PC-3 (cell line): ENCODE results near the gene CROCC. TPM values are rescaled to one million over a fixed set of nuclear protein-coding genes. Genes with fewer than 3 reads are reported as not detected.

Experiments used
- ATAC-seq: fragments of 200-7000 bp; cut with Tn5 transposase; 2 replicates; pipeline ENCODE4 v1.9.1; 2020; ENCODE audit warnings: mild to moderate bottlenecking, moderate library complexity
- BruUV-seq: library from RNA; stranded (reverse); fragments of 400-500 nt; replicated peaks from 2 replicates; lab custom pipeline; 2021; lab: Mats Ljungman, UMichigan
- CTCF ChIA-PET: fragments of 300-600 bp; sonication (Branson Sonifier 250); formaldehyde crosslinking; loops from one replicate; lab custom pipeline; 2022; ENCODE audit warnings: antibody characterized with exemption; lab: Charles Lee
- POLR2A ChIA-PET: fragments of 300-600 bp; sonication (Branson Sonifier 250); formaldehyde crosslinking; loops from one replicate; lab custom pipeline; 2022; ENCODE audit warnings: antibody characterized with exemption; ENCODE audit not compliant: unreplicated experiment; lab: Charles Lee
- DNase-seq: peaks from one replicate; pipeline ENCODE4 v3.0.0-alpha.2; 2015
- H2AFZ ChIP-seq: fragments of 300-600 bp; sonication (generic); 2 replicates; pipeline ENCODE4 v1.6.0; 2016; ENCODE audit warnings: antibody characterized with exemption, low read length
- H3F3A ChIP-seq: fragments of 300-600 bp; sonication (generic); one replicate; pipeline ENCODE4 v1.6.0; 2017; ENCODE audit warnings: antibody characterized with exemption, low read length, control low read depth, mild to moderate bottlenecking; ENCODE audit not compliant: unreplicated experiment
- H3K27ac ChIP-seq: fragments of 300-600 bp; sonication (generic); 2 replicates; pipeline ENCODE4 v1.5.1; 2016; ENCODE audit warnings: mild to moderate bottlenecking, low read length
- H3K27me3 ChIP-seq: fragments of 300-600 bp; sonication (generic); 2 replicates; pipeline ENCODE4 v1.6.1; 2016; ENCODE audit warnings: low read length, mixed read lengths
- H3K36me3 ChIP-seq: fragments of 300-600 bp; sonication (generic); 2 replicates; pipeline ENCODE4 v1.6.1; 2016; ENCODE audit warnings: low read depth, mixed run types, low read length, mixed read lengths
- H3K4me1 ChIP-seq: fragments of 300-600 bp; sonication (generic); 2 replicates; pipeline ENCODE4 v1.5.1; 2016; ENCODE audit warnings: low read length; ENCODE audit not compliant: insufficient read depth
- H3K4me2 ChIP-seq: fragments of 300-600 bp; sonication (generic); 2 replicates; pipeline ENCODE4 v1.6.0; 2016; ENCODE audit warnings: low read length
- H3K4me3 ChIP-seq: fragments of 300-600 bp; sonication (generic); 2 replicates; pipeline ENCODE4 v1.5.1; 2016; ENCODE audit warnings: mild to moderate bottlenecking, low read length, mixed read lengths
- H3K79me2 ChIP-seq: fragments of 300-600 bp; sonication (generic); 2 replicates; pipeline ENCODE4 v1.6.1; 2017; ENCODE audit warnings: low read length, mixed read lengths
- H3K9ac ChIP-seq: fragments of 300-600 bp; sonication (generic); 2 replicates; pipeline ENCODE4 v1.6.0; 2016; ENCODE audit warnings: mild to moderate bottlenecking, low read length
- H3K9me2 ChIP-seq: fragments of 300-600 bp; sonication (generic); replicated peaks from 2 replicates; pipeline ENCODE4 v1.6.1; 2016; ENCODE audit warnings: mixed run types, low read length, mixed read lengths
- H3K9me3 ChIP-seq: fragments of 300-600 bp; sonication (generic); 2 replicates; pipeline ENCODE4 v1.6.1; 2016; ENCODE audit warnings: low read length, mixed read lengths
- H4K20me1 ChIP-seq: fragments of 300-600 bp; sonication (generic); 2 replicates; pipeline ENCODE4 v1.6.1; 2016; ENCODE audit warnings: low read length, mixed read lengths
- EZH2 ChIP-seq: fragments of 300-600 bp; sonication (generic); IDR thresholded peaks from one replicate; pipeline ENCODE4 v1.6.1; 2017; ENCODE audit warnings: antibody characterized with exemption, mild to moderate bottlenecking, low read length; ENCODE audit not compliant: unreplicated experiment
- EZH2phosphoT487 ChIP-seq: fragments of 300-600 bp; sonication (generic); IDR thresholded peaks from 2 replicates; pipeline ENCODE4 v1.6.1; 2018; ENCODE audit warnings: mild to moderate bottlenecking, antibody characterized with exemption, low read length, borderline replicate concordance
- intact Hi-C: fragments of 100-400 bp; cut with micrococcal nuclease; formaldehyde crosslinking; loops from 2 replicates; pipeline ENCODE4 v1.9.0; 2023
- total RNA-seq: library from RNA; depleted of rRNA; stranded (reverse); fragments of >200 nt; gene quantifications from 2 replicates; pipeline ENCODE4 v1.2.3, GENCODE V29; 2014
- TF ChIP-seq, protein P1 (sequence below): fragments of 300-600 bp; sonication (generic); conservative IDR thresholded peaks from 2 replicates; pipeline ENCODE4 v1.5.1; 2017; ENCODE audit warnings: antibody characterized with exemption, low read depth, mild to moderate bottlenecking, low read length

Gene CROCC
- total RNA-seq, 1 experiment from 2014 or later: 24.6 TPM

DNA sequence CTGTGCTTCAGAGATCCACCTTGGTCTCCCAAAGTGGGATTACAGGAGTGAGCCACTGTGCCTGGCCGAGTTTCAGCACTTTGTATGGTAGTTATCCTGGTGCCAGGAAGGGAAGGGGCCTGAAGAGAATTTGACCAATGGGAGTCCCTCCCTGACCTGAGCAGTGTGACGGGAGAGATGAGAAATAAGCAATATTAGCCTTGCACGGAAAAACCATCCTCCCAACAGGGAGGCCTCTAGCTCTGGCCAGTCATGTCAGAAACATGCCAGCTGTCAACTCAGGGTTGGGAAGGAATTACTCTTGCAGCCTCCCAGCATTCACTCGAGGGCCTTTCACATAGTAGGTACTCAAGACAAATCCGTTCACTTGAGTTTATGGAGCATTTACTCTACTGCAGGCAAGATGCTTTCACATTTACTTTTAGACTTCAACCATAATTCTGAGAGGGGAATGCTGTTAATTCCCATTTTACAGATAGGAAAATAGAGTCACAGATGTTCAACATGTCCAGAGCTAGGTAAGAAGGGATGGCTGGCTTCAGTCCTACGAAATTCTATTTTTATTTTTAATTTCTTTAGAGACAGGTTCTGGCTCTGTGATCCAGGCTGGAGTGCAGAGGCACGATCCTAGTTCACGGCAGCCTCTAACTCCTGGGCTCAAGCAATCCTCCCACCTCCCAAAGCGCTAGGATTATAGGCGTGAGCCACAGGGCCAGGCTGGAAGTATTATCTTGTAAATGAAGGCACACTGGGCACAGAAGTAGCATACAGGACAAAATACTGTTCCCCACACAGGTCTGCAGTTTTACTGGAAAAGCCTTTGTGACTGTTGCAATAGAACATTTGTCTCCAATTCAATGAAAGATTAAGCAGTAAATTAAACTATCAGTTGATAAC lies 93.2 kb downstream of the CROCC start:
- H3K4me1 ChIP-seq: peaks cover 18% of the 10 kb centered on the region
- TF ChIP-seq EZH2phosphoT487 (no peak), EZH2 (no peak)
- TF ChIP-seq, protein P1, sequence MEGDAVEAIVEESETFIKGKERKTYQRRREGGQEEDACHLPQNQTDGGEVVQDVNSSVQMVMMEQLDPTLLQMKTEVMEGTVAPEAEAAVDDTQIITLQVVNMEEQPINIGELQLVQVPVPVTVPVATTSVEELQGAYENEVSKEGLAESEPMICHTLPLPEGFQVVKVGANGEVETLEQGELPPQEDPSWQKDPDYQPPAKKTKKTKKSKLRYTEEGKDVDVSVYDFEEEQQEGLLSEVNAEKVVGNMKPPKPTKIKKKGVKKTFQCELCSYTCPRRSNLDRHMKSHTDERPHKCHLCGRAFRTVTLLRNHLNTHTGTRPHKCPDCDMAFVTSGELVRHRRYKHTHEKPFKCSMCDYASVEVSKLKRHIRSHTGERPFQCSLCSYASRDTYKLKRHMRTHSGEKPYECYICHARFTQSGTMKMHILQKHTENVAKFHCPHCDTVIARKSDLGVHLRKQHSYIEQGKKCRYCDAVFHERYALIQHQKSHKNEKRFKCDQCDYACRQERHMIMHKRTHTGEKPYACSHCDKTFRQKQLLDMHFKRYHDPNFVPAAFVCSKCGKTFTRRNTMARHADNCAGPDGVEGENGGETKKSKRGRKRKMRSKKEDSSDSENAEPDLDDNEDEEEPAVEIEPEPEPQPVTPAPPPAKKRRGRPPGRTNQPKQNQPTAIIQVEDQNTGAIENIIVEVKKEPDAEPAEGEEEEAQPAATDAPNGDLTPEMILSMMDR: no peak
- intact Hi-C loops: no loop called here
- no peak for ATAC-seq
- H3K9ac ChIP-seq: no peak overlapping the region
- H3K9me2 ChIP-seq: no peaks in the 10 kb centered on the region
- ChIA-PET POLR2A (no interaction called here), CTCF (no interaction called here)
- H3K27ac ChIP-seq: no peak overlapping the region
- H3K36me3 ChIP-seq: peaks cover 17% of the 10 kb centered on the region; the same call in 1 of the 2 replicates
- no peaks in the 10 kb centered on the region for H3K27me3 ChIP-seq
- no peak overlapping the region for H2AFZ ChIP-seq
- H4K20me1 ChIP-seq: no peaks in the 10 kb centered on the region
- peaks cover 12% of the 10 kb centered on the region; the same call in 1 of the 2 replicates for H3K79me2 ChIP-seq
- no peaks in the 10 kb centered on the region for H3K9me3 ChIP-seq
- no peak for DNase-seq
- BruUV-seq: no TSS peak
- H3K4me2 ChIP-seq: no peak overlapping the region
- H3F3A ChIP-seq: peaks cover 6% of the 10 kb centered on the region
- H3K4me3 ChIP-seq: no peak overlapping the region

DNA sequence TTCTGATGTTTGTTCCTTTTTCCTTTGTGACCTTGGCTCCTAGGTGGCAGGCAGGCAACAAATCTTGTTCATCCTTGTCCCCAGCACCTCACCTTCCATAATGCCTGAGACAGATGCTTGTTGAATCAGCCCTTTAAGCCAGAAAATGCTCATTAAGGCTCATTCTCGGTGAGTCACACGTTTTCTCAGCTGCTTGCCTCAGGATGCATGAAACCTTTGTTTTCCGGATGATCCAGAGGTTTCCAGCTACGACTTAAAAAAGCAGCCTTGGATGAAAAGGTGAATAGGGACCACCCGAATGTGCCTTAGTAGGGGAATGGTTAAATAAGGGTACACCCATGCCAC lies 94.6 kb downstream of the CROCC start:
- POLR2A ChIA-PET: no interaction called here
- Histone ChIP-seq H3K9me2 (no peaks in the 10 kb centered on the region), H3K4me2 (no peak overlapping the region), H3K79me2 (0 out of 2 replicates have a peak, but pooled peaks cover 2% of the 10 kb centered on the region), H3K9ac (no peak overlapping the region), H3K36me3 (peaks cover 29% of the 10 kb centered on the region), H2AFZ (no peak overlapping the region), H3F3A (peaks cover 6% of the 10 kb centered on the region), H3K27me3 (no peaks in the 10 kb centered on the region), H3K4me1 (peaks cover 7% of the 10 kb centered on the region; the same call in 1 of the 2 replicates), H4K20me1 (no peaks in the 10 kb centered on the region), H3K27ac (no peak overlapping the region), H3K9me3 (no peaks in the 10 kb centered on the region), H3K4me3 (no peak overlapping the region)
- CTCF ChIA-PET: no interaction called here
- TF ChIP-seq, protein P1: no peak
- TF ChIP-seq EZH2phosphoT487: no peak
- ATAC-seq: peak; percentile 17
- intact Hi-C loops: no loop called here
- DNase-seq: peak; percentile 50
- TSS peak; percentile 25 for BruUV-seq

DNA sequence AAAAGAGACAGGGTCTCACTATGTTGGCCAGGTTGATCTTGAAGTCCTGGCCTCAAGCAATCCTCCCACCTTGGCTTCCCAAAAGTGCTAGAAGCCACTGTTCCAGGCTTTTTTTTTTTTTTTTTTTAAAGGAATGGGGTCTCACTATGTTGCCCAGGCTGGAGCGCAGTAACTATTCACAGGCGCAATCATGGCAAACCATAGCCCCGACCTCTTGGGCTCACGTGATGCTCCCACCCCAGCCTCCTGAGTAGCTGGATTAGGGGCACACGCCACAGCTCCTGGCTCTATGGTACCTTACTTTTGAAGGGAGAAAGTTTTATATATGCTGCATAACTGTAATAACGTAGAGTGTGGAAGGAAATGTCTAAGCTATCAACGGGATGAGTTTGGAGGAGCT lies 95.7 kb downstream of the CROCC start:
- no peak overlapping the region for H3K4me3 ChIP-seq
- H3K9me3 ChIP-seq: no peaks in the 10 kb centered on the region
- H3K27me3 ChIP-seq: no peaks in the 10 kb centered on the region
- H3K36me3 ChIP-seq: peaks cover 34% of the 10 kb centered on the region
- no peaks in the 10 kb centered on the region for H3K79me2 ChIP-seq
- no TSS peak for BruUV-seq
- CTCF ChIA-PET: interaction anchor here (0.6 kb wide), 1 partner anchor 306 kb away, joined by 3 read pairs; no protein-coding TSS in a partner anchor
- H3F3A ChIP-seq: peaks cover 6% of the 10 kb centered on the region
- ATAC-seq (no peak), DNase-seq (no peak)
- H3K4me2 ChIP-seq: no peak overlapping the region
- H3K4me1 ChIP-seq: peaks cover 7% of the 10 kb centered on the region; the same call in 1 of the 2 replicates
- H3K9me2 ChIP-seq: no peaks in the 10 kb centered on the region
- intact Hi-C loops: no loop called here
- H3K9ac ChIP-seq: no peak overlapping the region
- POLR2A ChIA-PET: no interaction called here
- H3K27ac ChIP-seq: no peak overlapping the region
- H2AFZ ChIP-seq: no peak overlapping the region
- TF ChIP-seq, protein P1: no peak
- TF ChIP-seq EZH2phosphoT487: no peak
- no peak for TF ChIP-seq EZH2
- no peaks in the 10 kb centered on the region for H4K20me1 ChIP-seq
